HFF-Myc (cell line): ENCODE results near the gene R3HDM2.
"Not testable (repeated sequence)": the region's sequence is repeated elsewhere in the genome, so short reads cannot be mapped to it uniquely, and the experiment has no call there.

Experiments
- DNase-seq: peaks from one replicate; pipeline ENCODE4 v3.0.0-alpha.2; 2011; ENCODE audit warnings: low read depth; ENCODE audit errors: extremely low read depth
- H3K4me3 ChIP-seq: replicated peaks from 2 replicates; pipeline ENCODE4 v1.5.1; 2011; ENCODE audit warnings: low read depth, mild to moderate bottlenecking, control low read depth, low read length
- TF ChIP-seq, protein P1 (sequence below): IDR thresholded peaks from 2 replicates; pipeline ENCODE4 v1.5.1; 2012; ENCODE audit warnings: mild to moderate bottlenecking, low read depth, low read length, control low read depth; ENCODE audit errors: missing control alignments

R3HDM2 gene

DNA sequence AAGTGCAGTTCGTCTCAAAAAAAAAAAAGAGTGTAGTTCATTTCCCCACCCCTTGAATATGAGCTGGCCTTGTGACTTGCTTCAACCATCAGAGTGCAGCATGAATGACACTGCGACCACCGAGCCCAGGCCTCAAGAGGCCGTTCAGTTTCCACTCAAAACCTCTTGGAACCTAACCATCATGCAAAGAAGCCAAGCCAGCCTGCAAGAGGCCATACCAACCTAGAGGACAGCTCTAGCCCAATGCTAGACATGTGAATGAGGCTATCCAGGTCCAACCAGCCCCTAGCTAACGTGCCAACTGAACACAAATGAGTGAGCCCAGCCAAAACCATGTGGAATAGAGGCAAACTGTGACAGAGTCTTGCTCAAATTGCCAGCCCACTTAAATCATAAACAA lies 29.7 kb downstream of the R3HDM2 start:
- DNase-seq, result no peak
- TF ChIP-seq, protein P1, sequence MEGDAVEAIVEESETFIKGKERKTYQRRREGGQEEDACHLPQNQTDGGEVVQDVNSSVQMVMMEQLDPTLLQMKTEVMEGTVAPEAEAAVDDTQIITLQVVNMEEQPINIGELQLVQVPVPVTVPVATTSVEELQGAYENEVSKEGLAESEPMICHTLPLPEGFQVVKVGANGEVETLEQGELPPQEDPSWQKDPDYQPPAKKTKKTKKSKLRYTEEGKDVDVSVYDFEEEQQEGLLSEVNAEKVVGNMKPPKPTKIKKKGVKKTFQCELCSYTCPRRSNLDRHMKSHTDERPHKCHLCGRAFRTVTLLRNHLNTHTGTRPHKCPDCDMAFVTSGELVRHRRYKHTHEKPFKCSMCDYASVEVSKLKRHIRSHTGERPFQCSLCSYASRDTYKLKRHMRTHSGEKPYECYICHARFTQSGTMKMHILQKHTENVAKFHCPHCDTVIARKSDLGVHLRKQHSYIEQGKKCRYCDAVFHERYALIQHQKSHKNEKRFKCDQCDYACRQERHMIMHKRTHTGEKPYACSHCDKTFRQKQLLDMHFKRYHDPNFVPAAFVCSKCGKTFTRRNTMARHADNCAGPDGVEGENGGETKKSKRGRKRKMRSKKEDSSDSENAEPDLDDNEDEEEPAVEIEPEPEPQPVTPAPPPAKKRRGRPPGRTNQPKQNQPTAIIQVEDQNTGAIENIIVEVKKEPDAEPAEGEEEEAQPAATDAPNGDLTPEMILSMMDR, result no peak
- no peak overlapping the region for H3K4me3 ChIP-seq

DNA sequence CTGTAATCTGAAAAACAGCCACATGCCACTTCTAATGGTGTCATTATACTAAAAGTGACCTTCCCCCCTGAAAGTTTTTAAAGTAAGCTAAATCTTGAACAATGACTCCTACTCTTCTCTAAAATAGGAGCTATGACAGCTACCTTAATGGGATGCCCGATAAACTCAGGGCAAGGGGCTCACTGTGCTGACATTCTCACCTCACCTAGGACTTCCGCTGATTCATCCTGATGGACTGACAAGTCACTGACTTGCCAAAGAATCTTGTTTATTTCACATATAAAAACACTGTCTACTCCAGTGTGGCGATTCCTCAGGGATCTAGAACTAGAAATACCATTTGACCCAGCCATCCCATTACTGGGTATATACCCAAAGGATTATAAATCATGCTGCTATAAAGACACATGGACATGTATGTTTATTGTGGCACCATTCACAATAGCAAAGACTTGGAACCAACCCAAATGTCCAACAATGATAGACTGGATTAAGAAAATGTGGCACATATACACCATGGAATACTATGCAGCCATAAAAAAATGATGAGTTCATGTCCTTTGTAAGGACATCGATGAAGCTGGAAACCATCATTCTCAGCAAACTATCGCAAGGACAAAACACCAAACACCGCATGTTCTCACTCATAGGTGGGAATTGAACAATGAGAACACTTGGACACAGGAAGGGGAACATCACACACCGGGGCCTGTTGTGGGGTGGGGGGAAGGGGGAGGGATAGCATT lies 31.0 kb downstream of the R3HDM2 start:
- DNase-seq, H3K4me3 ChIP-seq: not testable (repeated sequence)

GRCh38 chr12:57397441-57397840 lies 33.4 kb downstream of the R3HDM2 start:
- H3K4me3 ChIP-seq, result no peak overlapping the region
- TF ChIP-seq, protein P1, result no peak
- no peak for DNase-seq

DNA sequence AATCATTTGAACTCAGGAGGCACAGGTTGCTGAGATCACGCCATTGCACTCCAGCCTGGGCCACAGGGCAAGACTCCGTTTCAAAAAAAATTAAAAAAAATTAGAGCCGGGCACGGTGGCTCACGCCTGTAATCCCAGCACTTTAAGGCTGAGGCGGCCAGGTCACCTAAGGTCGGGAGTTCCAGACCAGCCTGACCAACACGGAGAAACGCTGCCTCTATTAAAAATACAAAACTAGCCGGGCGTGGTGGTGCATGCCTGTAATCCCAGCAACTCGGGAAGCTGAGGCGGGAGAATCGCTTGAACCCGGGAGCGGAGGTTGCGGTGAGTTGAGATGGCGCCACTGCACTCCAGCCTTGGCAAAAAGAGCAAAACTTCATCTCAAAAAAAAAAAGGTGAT lies 35.7 kb downstream of the R3HDM2 start:
- no peak overlapping the region for H3K4me3 ChIP-seq
- TF ChIP-seq, protein P1, result no peak
- no peak for DNase-seq

DNA sequence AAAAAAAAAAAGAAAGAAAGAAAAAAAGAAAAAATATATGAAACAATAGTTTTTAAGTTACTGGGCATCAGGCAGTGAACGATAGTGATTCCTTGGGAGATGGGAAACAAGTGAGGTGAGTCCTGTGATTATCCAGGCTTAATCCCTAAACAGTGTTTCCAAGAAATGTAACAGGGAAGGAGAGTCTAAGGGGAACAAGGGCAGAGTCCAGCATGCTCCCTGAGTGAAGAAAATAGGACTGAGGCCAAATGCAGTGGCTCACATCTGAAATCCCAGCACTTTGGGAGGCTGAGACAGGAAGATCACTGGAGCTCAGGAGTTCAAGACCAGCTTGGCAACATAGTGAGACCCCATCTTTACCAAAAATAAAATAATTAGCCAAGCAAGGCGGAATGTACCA lies 40.7 kb downstream of the R3HDM2 start:
- H3K4me3 ChIP-seq, result no peak overlapping the region
- no peak for DNase-seq
- TF ChIP-seq, protein P1, result no peak

DNA sequence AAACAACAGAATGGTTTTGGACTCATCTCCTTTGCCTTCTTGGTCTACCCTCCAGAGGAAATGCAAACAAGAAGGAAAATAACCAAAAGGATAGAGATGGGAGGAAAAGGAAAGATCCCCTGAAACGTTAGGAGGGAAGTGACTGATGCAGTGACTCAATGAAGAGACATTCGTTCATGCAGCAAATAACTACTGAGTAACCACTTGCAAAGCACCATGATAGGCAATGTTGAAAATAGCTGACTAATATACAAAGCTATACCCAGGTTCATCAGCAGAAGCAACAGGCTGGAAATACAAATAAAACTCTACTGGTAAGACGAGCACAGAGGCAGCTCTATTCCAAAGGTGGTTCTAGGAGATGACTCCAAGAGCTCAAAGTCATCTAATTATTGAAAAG lies 41.8 kb downstream of the R3HDM2 start:
- DNase-seq, result peak; percentile 35
- TF ChIP-seq, protein P1, result no peak
- no peak overlapping the region for H3K4me3 ChIP-seq

DNA sequence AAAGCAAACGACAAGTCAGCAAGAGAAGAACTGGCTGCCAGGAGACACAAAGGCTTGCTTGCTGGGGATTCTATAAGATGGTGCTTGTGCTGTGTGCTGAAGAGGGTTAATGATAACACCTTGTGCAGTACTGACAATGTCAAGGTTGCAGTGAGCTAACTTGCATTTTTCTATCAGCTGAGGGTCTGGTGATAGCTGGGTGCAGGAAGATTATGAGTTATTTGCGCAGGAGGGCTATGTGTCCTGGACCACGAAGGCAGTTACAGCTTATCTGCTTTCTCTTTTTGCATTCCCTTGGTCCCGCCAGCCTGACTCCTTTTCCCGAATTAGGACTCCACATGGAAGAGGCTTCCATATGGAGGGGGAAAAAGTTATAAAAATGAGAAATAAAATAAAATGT lies 42.4 kb downstream of the R3HDM2 start:
- TF ChIP-seq, protein P1, result no peak
- no peak for DNase-seq
- H3K4me3 ChIP-seq, result no peak overlapping the region
